ENCODE measurements around the gene OR5AR1. TPM values are rescaled to one million over a fixed set of nuclear protein-coding genes. Genes with fewer than 3 reads are reported as not detected.

Gene OR5AR1
- total RNA-seq, 1 donor from 2014 or later, result not detected

Other genes starting within 250 kb of the OR5AR1 start
- gene OR5M3, start 190.3 kb upstream of the OR5AR1 start, total RNA-seq, result not detected
- not detected for gene OR5M8, start 172.3 kb upstream of the OR5AR1 start, total RNA-seq
- gene OR5M11, start 120.4 kb upstream of the OR5AR1 start, total RNA-seq, result not detected
- gene OR5M10, start 86.0 kb upstream of the OR5AR1 start, total RNA-seq, result not detected
- not detected for gene OR5M1, start 48.8 kb upstream of the OR5AR1 start, total RNA-seq
- gene OR5AP2, start 21.2 kb upstream of the OR5AR1 start, total RNA-seq, result not detected
- not detected for gene OR9G1, start 35.4 kb downstream of the OR5AR1 start, total RNA-seq
- not detected for gene OR9G4, start 85.0 kb downstream of the OR5AR1 start, total RNA-seq